ENCODE data around the gene AFDN. TPM values are rescaled to one million over a fixed set of nuclear protein-coding genes. Genes with fewer than 3 reads are reported as not detected.

The AFDN gene
- total and polyA plus RNA-seq, 2 experiments from 2014 or later: 66.9 to 200 TPM

- H3K4me3 Mint-ChIP-seq: no peak overlapping the region
- H3K36me3 ChIP-seq (ENCODE audit: insufficient read depth): no peaks in the 10 kb centered on the region
- no peak for DNase-seq (ENCODE audit: low spot score)
- H3K4me1 Mint-ChIP-seq: peaks cover 9% of the 10 kb centered on the region; the same call in 2 of the 3 replicates
- no peak for ATAC-seq
- no peaks in the 10 kb centered on the region for H3K9me2 ChIP-seq (ENCODE audit: insufficient read depth)
- TF ChIP-seq JUNB (IDR thresholded peaks at IDR 0.05; ENCODE audit: unreplicated experiment) (no peak), ZNF462 (CRISPR knock-in tag; IDR thresholded peaks at IDR 0.05) (no peak), CTCF (conservative IDR thresholded peaks at IDR 0.05; ENCODE audit: low read depth in 2 of 2) (no peak), CREB1 (CRISPR knock-in tag; IDR thresholded peaks at IDR 0.05; ENCODE audit: low read depth) (no peak), ZNF331 (CRISPR knock-in tag; IDR thresholded peaks at IDR 0.05; ENCODE audit: low read depth) (no peak), POLR2AphosphoS5 (IDR thresholded peaks at IDR 0.05; ENCODE audit: low read depth) (no peak), REST (IDR thresholded peaks at IDR 0.05; ENCODE audit: unreplicated experiment) (no peak), ETS1 (IDR thresholded peaks at IDR 0.05) (no peak), EZH2phosphoT487 (IDR thresholded peaks at IDR 0.05; ENCODE audit: unreplicated experiment) (no peak), NANOG (IDR thresholded peaks at IDR 0.05; ENCODE audit: borderline replicate concordance) (no peak), STAT1 (IDR thresholded peaks at IDR 0.05; ENCODE audit: unreplicated experiment) (no peak), ZNF114 (CRISPR knock-in tag; IDR thresholded peaks at IDR 0.05) (no peak), EZH2 (IDR thresholded peaks at IDR 0.05; ENCODE audit: low read depth, unreplicated experiment) (no peak)
- no peaks in the 10 kb centered on the region for H3K79me2 ChIP-seq (replicated peaks; ENCODE audit: insufficient read depth)
- H2AFZ ChIP-seq: no peak overlapping the region
- no peak overlapping the region for H3K27ac ChIP-seq (ENCODE audit: low read depth)
- no peaks in the 10 kb centered on the region for H4K20me1 ChIP-seq (replicated peaks; ENCODE audit: insufficient read depth)
- H3K27ac Mint-ChIP-seq: no peak overlapping the region
- no peaks in the 10 kb centered on the region for H3K4me1 ChIP-seq (ENCODE audit: insufficient read depth)
- no peaks in the 10 kb centered on the region for H3K36me3 Mint-ChIP-seq (ENCODE audit: low read depth)
- H3K27me3 Mint-ChIP-seq (ENCODE audit: insufficient read depth, low read depth, poor library complexity): no peaks in the 10 kb centered on the region
- no peak overlapping the region for H3K4me3 ChIP-seq
- no peak overlapping the region for H3K4me2 ChIP-seq
- no peaks in the 10 kb centered on the region; the same call in 2 of the 3 replicates for H3K9me3 Mint-ChIP-seq
- H3F3A ChIP-seq (replicated peaks; ENCODE audit: low read depth): no peaks in the 10 kb centered on the region
- H3K27me3 ChIP-seq (ENCODE audit: insufficient read depth): no peaks in the 10 kb centered on the region
These were observed 192.0 kb downstream of the AFDN start for GRCh38 chr6:168018664-168019063.
